Hindlimb muscle (tissue), 1 donor: ENCODE results near the gene IQGAP3. TPM values are rescaled to one million over a fixed set of nuclear protein-coding genes. Genes with fewer than 3 reads are reported as not detected.

Source experiments
- DNase-seq: peaks from one replicate; pipeline ENCODE4 v3.0.0-alpha.2; 2013
- polyA plus RNA-seq: library from polyadenylated mRNA; unstranded; fragments of 120-200 nt; gene quantifications from one replicate; pipeline ENCODE4 v1.2.1, GENCODE V29; 2013; ENCODE audit not compliant: insufficient read length

Gene IQGAP3
- polyA plus RNA-seq, 1 donor, result 6.7 TPM

- DNase-seq, result no peak
These were observed 64.0 kb downstream of the IQGAP3 start for GRCh38 chr1:156508205-156508954.

DNA sequence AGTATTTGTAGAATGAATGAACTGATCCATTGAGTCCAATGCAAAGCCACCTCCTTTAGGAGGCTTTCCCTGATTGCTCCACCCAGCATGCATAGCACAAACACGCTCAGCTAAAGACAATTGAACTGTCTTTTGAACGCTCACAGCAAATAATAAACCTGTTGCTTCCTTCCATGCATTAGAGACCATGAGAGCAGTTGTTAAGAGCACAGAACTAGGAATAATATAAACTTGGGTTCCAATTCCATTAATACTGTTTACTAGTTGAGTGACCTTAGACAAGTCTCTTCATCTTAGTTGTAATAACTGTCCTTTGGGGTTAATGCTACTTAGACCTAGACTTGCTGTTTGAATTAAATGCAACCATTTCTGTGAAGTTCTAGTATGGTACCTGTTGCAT, 65.9 kb downstream of the IQGAP3 start:
- DNase-seq, result no peak

- no peak for DNase-seq
These were observed 66.6 kb downstream of the IQGAP3 start for GRCh38 chr1:156505679-156506298.

DNA sequence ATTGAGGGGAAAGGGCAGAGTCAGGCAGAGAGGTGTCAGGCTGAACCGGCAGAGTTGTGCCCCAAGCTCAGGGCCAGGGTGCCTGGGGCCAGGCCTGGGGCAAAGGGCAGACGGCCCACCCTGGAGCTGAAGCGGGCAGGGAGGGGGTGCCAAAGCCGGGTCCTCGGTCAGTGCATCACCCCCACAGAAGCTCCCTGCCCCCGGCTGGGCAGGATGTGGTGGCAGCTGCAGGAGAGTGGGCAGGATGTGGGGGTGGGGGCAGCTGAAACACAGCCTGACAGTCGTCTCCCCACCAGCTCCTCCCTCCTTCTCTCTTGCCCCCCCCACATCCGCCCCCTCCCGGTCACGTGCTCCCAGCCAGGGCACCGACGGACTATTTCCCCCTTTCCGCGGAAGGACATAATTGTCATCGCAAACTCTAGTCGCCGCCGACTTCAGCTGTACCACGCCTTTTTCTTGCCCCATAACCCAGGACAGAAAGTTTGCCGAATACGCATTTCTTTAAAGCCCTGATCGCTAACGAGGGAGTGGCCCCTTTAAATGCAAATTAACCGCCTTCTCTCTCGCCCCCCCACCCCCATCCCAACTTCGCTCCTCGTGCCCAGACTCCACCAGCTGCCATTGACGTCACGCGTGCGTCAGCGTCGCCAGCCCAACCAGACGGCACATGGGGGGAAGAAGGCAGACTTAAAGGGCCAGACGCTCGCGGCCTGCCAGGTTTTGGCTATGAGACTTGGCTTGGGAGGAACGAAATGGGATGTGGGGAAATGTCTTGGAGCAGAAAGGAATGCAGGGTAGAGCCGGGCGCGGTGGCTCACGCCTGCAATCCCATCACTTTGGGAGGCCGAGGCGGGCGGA, 67.3 kb downstream of the IQGAP3 start:
- DNase-seq, result peak; percentile 100

- DNase-seq, result no peak
These were observed 67.9 kb downstream of the IQGAP3 start for GRCh38 chr1:156504438-156504813.

DNA sequence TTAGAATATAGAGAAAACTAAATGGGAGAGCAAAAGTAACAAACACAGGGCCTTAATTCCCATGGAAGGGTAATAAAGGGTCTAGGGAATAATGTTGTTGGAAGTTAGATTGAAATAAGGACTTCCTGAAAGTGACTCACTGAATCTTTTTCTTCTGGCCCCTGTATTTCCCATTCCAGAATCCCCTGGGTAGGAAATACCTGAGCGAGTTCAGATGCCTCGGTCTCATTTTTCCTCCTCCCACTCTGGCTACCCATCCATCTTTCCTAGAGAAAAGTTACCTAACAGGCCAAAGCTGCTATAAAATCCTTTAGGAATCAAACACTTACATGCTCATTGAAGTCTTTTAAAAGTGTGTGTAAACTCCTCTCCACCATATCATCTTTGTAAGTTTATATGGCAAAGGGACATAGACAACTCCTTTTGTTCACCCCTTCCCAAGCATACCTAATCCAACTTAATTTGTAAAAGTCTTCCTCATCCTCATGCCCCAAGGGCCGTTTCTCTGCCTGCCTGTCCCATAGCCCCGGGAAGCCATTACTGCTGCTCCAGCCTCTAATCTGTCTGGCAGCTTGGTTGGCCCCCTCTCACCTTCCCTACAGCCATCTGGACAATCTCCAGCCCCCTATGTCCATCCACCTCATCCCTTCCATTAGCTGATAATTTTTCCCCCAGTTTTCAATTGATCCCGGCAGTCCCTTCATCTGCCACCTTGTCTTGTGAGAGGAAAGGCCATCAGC, 68.5 kb downstream of the IQGAP3 start:
- DNase-seq, result no peak

DNA sequence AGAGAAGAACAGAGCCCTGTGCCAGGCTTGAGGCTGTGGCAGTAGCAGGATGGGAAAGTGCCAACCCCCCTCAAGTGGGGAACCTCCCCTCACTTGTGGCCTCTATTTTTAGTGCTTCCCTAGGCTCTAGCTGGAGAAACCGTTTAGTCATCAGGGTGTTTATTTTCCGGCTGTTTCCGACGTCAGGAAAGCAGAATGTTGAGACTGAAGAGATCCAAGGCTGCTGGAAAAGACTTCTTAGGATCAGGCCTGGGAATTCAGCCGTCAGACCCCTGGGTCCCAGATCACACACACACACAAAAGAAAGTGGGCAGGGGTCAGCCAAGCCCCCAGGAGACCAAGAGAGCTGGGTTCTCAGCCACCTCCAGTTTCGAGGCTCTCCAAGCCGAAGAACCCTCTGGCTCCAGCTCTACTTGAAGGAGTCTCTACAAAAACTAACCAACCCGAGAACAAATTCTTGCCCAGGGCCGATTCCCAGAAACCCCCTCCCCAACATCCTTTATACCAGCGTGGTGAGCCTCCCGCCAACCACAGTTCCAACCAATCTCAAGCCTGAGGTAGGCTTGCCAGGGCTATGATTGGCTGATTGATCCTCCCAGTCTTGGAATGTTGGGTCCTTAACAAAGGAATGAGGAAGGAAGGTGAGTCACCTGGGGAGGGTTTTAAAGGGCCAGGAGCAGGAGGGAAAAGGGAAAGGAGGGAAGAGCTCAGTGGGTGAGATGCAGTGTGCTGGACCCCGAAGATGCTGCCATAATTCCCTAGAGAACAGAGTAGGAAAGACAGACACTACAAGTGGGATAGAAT, 69.3 kb downstream of the IQGAP3 start:
- peak; percentile 81 for DNase-seq

GRCh38 chr1:156502391-156502893, 69.9 kb downstream of the IQGAP3 start:
- DNase-seq, result no peak

GRCh38 chr1:156500793-156501506, 71.4 kb downstream of the IQGAP3 start:
- DNase-seq, result peak; percentile 96

- DNase-seq, result no peak
These were observed 71.9 kb downstream of the IQGAP3 start, which contains the start of gene MEF2D for GRCh38 chr1:156500543-156500792. Gene MEF2D (minus strand): TSS chr1:156500775. CDS start chr1:156483292, 17,483 bp downstream.

- DNase-seq, result peak; percentile 86
These were observed 72.4 kb downstream of the IQGAP3 start for GRCh38 chr1:156499842-156500542.

- no peak for DNase-seq
These were observed 73.0 kb downstream of the IQGAP3 start for GRCh38 chr1:156499194-156499841.

- DNase-seq, result no peak
These were observed 73.8 kb downstream of the IQGAP3 start for GRCh38 chr1:156498432-156499193.

DNA sequence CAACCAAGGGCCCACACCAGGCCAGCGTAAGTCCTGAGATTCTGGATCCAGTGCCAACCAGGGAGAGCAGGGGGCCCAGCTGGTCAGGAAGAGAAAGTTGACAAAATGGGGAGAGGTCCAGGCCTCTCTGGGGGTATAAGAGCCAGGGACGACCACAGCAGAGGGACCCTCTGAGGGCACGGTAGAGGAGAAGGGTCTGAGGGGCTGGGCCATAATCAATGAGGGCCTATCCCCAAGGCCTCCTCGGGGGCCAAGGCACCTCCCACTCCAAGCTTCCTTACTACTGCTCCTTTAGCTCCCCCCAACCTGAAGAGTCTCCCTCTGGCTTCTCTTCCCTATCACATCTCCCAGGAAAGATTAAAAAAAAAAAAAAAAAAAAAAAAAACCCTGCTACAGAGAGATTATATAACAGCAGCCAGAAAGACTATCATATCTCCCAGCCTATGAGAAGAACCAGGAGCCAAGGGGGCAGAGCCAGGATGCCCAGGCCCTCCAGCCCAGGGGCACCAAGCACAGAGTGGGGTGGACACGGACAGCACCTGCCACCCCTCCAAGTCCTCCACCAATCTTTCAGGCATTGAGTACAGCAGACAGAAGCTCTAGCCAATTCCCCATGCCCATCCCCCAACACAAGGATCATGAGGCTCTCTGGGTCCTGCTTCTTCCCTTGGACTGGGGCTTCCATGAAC, 74.5 kb downstream of the IQGAP3 start:
- DNase-seq, result no peak

- DNase-seq, result no peak
These were observed 75.2 kb downstream of the IQGAP3 start for GRCh38 chr1:156497078-156497742.

DNA sequence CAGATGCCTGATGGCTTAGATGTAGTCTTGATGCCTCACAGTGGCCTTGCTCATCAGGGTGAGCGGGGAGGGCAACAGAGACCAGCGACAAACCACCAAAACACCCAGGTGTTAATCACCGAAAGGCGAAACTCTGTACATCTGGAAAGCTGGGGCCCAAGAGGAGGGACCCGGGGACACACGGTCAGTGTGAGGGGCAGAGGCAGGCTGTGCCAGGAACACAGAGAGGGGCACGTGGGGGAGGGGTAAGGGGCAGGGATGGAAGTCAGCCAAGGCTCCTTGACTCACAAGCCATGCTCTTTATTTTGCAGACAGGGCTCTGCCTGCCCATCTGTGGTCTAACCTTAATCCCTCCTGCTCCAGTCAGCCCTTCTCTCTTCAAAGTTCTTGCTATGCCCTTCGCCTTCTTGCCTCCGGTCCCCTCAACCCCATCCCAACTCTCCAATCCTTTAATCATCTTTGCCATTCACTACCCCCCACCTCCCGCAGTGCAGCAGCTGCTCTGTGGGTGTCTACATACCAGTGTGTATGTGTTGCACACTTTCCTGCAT, 76.1 kb downstream of the IQGAP3 start:
- DNase-seq, result no peak

GRCh38 chr1:156495401-156496140, 76.8 kb downstream of the IQGAP3 start:
- DNase-seq, result no peak
